Osteoblast (primary cell): ENCODE measurements around the gene TMEM229B. TPM values are rescaled to one million over a fixed set of nuclear protein-coding genes. Genes with fewer than 3 reads are reported as not detected.

Source experiments
- DNase-seq: peaks from one replicate; pipeline ENCODE4 v3.0.0; 2011; ENCODE audit warnings: low spot score, mixed read lengths; ENCODE audit not compliant: insufficient read length; ENCODE audit errors: missing footprints
- H2AFZ ChIP-seq: 2 replicates; pipeline ENCODE4 v1.6.0; 2011; ENCODE audit warnings: mild to moderate bottlenecking, low read length
- H3K27ac ChIP-seq: 2 replicates; pipeline ENCODE4 v1.5.1; 2011; ENCODE audit warnings: mild to moderate bottlenecking, low read depth, low read length, moderate library complexity
- H3K27me3 ChIP-seq: 2 replicates; pipeline ENCODE4 v1.6.0; 2012; ENCODE audit warnings: mild to moderate bottlenecking, control low read depth, inconsistent platforms, low read length, moderate library complexity; ENCODE audit not compliant: insufficient read depth
- H3K36me3 ChIP-seq: 2 replicates; pipeline ENCODE4 v1.5.1; 2011; ENCODE audit warnings: mild to moderate bottlenecking, low read length, control low read depth, moderate library complexity; ENCODE audit not compliant: insufficient read depth
- H3K4me1 ChIP-seq: 2 replicates; pipeline ENCODE4 v1.5.1; 2011; ENCODE audit warnings: mild to moderate bottlenecking, low read length, control low read depth, moderate library complexity; ENCODE audit not compliant: insufficient read depth
- H3K4me2 ChIP-seq: 2 replicates; pipeline ENCODE4 v1.6.0; 2011; ENCODE audit warnings: mild to moderate bottlenecking, low read length; ENCODE audit not compliant: insufficient read depth
- H3K4me3 ChIP-seq: fragments of 200-600 bp; sonication (generic); 3 replicates; pipeline ENCODE4 v1.5.1; 2012; ENCODE audit warnings: mild to moderate bottlenecking, low read length, inconsistent platforms; ENCODE audit not compliant: insufficient read depth
- H3K79me2 ChIP-seq: 2 replicates; pipeline ENCODE4 v1.6.0; 2012; ENCODE audit warnings: mild to moderate bottlenecking, low read length, control low read depth, inconsistent platforms; ENCODE audit not compliant: insufficient read depth
- H3K9me3 ChIP-seq: 2 replicates; pipeline ENCODE4 v1.5.1; 2011; ENCODE audit warnings: low read depth, low read length, control low read depth
- H4K20me1 ChIP-seq: 2 replicates; pipeline ENCODE4 v1.6.0; 2012; ENCODE audit warnings: mild to moderate bottlenecking, low read length, control low read depth; ENCODE audit not compliant: insufficient read depth
- total RNA-seq: library from RNA; depleted of rRNA; stranded (reverse); fragments of >200 nt; gene quantifications from 2 replicates; pipeline ENCODE4 v1.2.3, GENCODE V29; 2012
- TF ChIP-seq, protein P1 (sequence below): IDR thresholded peaks from 2 replicates; pipeline ENCODE4 v1.5.1; 2011; ENCODE audit warnings: mild to moderate bottlenecking, low read depth, low read length, moderate library complexity; ENCODE audit errors: extremely low read depth

Gene TMEM229B
- total RNA-seq, 1 donor, result 5.8 TPM

DNA sequence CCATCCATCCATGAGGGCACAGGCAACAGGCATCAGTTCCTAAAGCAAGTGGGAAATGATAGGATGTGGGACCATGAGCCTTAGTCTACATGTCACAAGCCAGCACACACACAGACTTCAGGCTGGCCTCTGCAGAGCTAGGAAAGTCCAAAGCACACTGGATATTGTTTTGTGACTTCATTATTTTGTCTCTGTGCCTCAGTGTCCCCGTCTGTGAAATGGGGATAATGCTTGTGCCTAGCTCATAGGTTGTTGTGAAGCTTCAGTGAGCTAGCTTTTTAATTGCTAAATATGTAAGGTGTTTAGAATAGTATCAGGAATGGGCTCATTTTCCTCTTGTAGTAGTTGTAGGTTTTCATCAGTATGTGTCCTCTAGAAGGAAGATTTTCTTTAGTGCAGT is 49.6 kb downstream of the TMEM229B start:
- TF ChIP-seq, protein P1, sequence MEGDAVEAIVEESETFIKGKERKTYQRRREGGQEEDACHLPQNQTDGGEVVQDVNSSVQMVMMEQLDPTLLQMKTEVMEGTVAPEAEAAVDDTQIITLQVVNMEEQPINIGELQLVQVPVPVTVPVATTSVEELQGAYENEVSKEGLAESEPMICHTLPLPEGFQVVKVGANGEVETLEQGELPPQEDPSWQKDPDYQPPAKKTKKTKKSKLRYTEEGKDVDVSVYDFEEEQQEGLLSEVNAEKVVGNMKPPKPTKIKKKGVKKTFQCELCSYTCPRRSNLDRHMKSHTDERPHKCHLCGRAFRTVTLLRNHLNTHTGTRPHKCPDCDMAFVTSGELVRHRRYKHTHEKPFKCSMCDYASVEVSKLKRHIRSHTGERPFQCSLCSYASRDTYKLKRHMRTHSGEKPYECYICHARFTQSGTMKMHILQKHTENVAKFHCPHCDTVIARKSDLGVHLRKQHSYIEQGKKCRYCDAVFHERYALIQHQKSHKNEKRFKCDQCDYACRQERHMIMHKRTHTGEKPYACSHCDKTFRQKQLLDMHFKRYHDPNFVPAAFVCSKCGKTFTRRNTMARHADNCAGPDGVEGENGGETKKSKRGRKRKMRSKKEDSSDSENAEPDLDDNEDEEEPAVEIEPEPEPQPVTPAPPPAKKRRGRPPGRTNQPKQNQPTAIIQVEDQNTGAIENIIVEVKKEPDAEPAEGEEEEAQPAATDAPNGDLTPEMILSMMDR, result no peak
- DNase-seq, result no peak
- Histone ChIP-seq H3K36me3 (no peaks in the 10 kb centered on the region), H2AFZ (no peak overlapping the region), H3K4me2 (no peak overlapping the region), H3K4me1 (no peaks in the 10 kb centered on the region), H4K20me1 (no peaks in the 10 kb centered on the region), H3K9me3 (no peaks in the 10 kb centered on the region), H3K27ac (no peak overlapping the region), H3K4me3 (no peak overlapping the region), H3K27me3 (peaks cover 40% of the 10 kb centered on the region), H3K79me2 (no peaks in the 10 kb centered on the region)

DNA sequence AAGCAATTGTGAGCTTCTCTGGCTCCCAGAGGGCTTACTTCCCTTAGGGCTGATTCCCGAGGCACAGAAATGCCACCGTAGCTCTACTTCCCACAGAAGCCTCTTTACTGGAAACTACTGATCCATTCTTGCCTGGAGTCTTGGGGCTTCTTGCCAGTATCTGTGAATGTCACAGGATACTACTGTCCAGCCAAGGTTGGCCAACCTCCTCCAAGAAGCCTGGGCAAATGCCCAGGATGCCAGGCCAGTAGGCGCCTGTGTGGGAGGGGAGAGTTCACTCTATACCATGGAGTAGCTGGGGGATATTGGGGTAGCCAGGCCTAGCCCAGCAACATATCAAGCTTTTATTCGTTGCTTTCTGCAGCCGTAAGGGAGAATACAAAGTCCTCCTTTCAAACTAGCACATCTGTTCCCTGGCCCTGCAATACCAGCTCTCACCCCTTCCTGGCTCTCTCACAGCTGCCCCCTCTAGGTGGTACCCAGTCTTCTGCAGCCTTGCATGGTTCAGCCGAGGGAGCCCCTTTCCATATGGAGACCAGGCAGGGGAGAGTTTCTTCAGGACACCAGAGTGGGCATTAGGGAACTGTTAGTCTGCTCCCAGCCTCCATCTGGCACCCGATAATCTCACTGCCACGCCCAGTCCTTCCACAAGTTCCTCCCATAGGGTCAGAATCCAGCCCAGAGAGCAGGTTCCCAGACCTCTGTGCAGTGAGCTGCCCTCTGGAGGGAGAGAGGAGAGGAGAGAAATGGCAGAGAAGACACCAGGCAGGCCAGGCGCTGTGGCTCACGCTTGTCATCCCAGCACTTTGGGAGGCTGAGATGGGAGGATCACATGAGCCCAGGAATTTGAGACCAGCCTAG is 52.3 kb downstream of the TMEM229B start:
- no peaks in the 10 kb centered on the region for H4K20me1 ChIP-seq
- H3K4me3 ChIP-seq, result no peak overlapping the region
- no peak overlapping the region for H2AFZ ChIP-seq
- no peaks in the 10 kb centered on the region for H3K9me3 ChIP-seq
- no peaks in the 10 kb centered on the region for H3K36me3 ChIP-seq
- H3K79me2 ChIP-seq, result no peaks in the 10 kb centered on the region
- DNase-seq, result no peak
- no peaks in the 10 kb centered on the region for H3K4me1 ChIP-seq
- peaks cover 61% of the 10 kb centered on the region for H3K27me3 ChIP-seq
- no peak overlapping the region for H3K27ac ChIP-seq
- TF ChIP-seq, protein P1, result no peak
- H3K4me2 ChIP-seq, result no peak overlapping the region

DNA sequence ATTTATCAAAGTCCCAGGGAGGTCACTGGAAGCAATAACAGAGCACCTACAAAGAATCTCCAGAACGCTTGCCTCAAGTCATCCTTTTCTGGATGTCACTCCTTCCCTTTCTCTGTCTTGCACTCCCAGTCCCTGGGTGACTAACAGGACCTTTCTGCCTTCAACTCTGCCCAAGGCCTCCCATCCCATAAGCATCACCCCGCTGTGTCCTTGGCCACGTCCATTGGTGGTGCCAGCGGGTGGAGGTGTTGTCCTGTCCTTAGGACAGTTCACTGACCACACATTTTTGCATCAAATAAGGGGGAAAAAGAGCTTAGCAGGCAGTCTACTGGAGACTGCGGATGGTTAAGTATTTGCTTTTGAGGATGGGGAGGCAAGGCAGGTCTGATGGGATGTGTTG is 52.9 kb downstream of the TMEM229B start:
- no peaks in the 10 kb centered on the region for H3K79me2 ChIP-seq
- no peak overlapping the region for H3K4me2 ChIP-seq
- no peak overlapping the region for H3K27ac ChIP-seq
- no peaks in the 10 kb centered on the region for H4K20me1 ChIP-seq
- TF ChIP-seq, protein P1, result no peak
- DNase-seq, result no peak
- peaks cover 59% of the 10 kb centered on the region for H3K27me3 ChIP-seq
- no peak overlapping the region for H3K4me3 ChIP-seq
- no peaks in the 10 kb centered on the region for H3K9me3 ChIP-seq
- no peak overlapping the region for H2AFZ ChIP-seq
- H3K4me1 ChIP-seq, result no peaks in the 10 kb centered on the region
- no peaks in the 10 kb centered on the region for H3K36me3 ChIP-seq

DNA sequence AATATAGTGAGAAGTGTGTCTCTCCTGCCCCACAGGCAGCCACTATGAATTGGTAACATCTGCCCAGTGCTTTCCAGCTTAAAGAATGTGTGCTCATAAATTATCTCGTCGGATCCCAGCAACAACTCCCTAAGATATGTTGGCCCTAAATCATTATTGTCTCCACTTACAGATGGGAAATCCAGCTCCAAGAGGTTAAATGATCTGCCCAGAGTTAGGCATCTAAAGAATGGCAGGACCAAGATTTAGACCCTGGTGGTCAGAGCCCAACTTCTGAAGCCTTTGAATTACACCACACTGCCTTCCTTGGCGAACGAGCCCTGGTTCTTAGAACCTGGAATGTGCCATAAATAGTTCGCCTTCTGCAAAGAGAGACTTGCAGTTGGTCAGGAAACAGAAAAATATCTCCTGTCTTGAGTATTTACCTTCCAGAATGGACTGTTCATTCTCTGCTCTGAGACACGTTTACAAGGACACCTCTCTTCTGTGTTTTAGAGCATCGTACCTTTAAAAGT is 56.4 kb downstream of the TMEM229B start:
- Histone ChIP-seq H3K27me3 (peaks cover 46% of the 10 kb centered on the region), H3K4me1 (no peaks in the 10 kb centered on the region), H2AFZ (no peak overlapping the region), H3K4me2 (no peak overlapping the region), H3K9me3 (no peaks in the 10 kb centered on the region), H3K36me3 (no peaks in the 10 kb centered on the region), H4K20me1 (no peaks in the 10 kb centered on the region), H3K27ac (no peak overlapping the region), H3K79me2 (no peaks in the 10 kb centered on the region), H3K4me3 (no peak overlapping the region)
- TF ChIP-seq, protein P1, result no peak
- peak; percentile 76 for DNase-seq
